T47D (cell line): ENCODE measurements around the gene PSENEN.

Experiments used
- DNase-seq, 2 experiments: peaks; one replicate each; pipeline versions ENCODE4 v3.0.0 to v3.0.0-alpha.2; 2011 to 2012; ENCODE audit warnings: low read depth in 1 of 2, low spot score in 1 of 2
- JUND ChIP-seq: IDR thresholded peaks from 2 replicates; pipeline ENCODE4 v1.6.1; 2012; ENCODE audit warnings: low read depth
- in situ Hi-C: cut with HindIII; loops from 2 replicates; pipeline ENCODE4 v1.10.0; 2016; ENCODE audit warnings: low sequenced_read_pairs, low pct_unique_long_range_greater_than_20kb

The PSENEN gene

GRCh38 chr19:35713904-35714495 lies 31.5 kb upstream of the PSENEN start:
- TF ChIP-seq JUND = no peak
- no peak for DNase-seq
- in situ Hi-C loops = no loop called here

- no peak for TF ChIP-seq JUND
- in situ Hi-C loops = no loop called here
- no peak for DNase-seq
Observed at GRCh38 chr19:35714601-35715354, 30.7 kb upstream of the PSENEN start.

GRCh38 chr19:35715355-35715809 lies 30.1 kb upstream of the PSENEN start:
- in situ Hi-C loops = no loop called here
- no peak for DNase-seq
- TF ChIP-seq JUND = no peak

- no peak for DNase-seq
- in situ Hi-C loops = no loop called here
- TF ChIP-seq JUND = no peak
Observed at GRCh38 chr19:35715981-35716800, 29.3 kb upstream of the PSENEN start.

- in situ Hi-C loops = no loop called here
- TF ChIP-seq JUND = no peak
- peak; percentile 84 to 95 for DNase-seq
Observed at GRCh38 chr19:35716801-35717664, 28.4 kb upstream of the PSENEN start.

GRCh38 chr19:35717665-35718344 lies 27.6 kb upstream of the PSENEN start, which contains the start of gene KMT2B:
Gene KMT2B (plus strand): TSS chr19:35718003. CDS start chr19:35718019, 16 bp downstream.
- TF ChIP-seq JUND = no peak

GRCh38 chr19:35718345-35719041 lies 27.0 kb upstream of the PSENEN start:
- in situ Hi-C loops = no loop called here
- peak in 1 of 2 experiments; percentile 49 for DNase-seq
- TF ChIP-seq JUND = no peak

More at GRCh38 chr19:35717665-35718344, 27.6 kb upstream of the PSENEN start, which contains the start of gene KMT2B:
- in situ Hi-C loops = no loop called here
- DNase-seq = peak; percentile 84 to 94

- TF ChIP-seq JUND = no peak
- in situ Hi-C loops = no loop called here
- no peak for DNase-seq
Observed at GRCh38 chr19:35719402-35720162, 25.9 kb upstream of the PSENEN start.

- in situ Hi-C loops = no loop called here
- TF ChIP-seq JUND = no peak
- no peak for DNase-seq
Observed at GRCh38 chr19:35720163-35720524, 25.3 kb upstream of the PSENEN start.

GRCh38 chr19:35720648-35721047 lies 24.8 kb upstream of the PSENEN start:
- no peak for TF ChIP-seq JUND
- DNase-seq = no peak
- in situ Hi-C loops = no loop called here
